OCI-LY3 (cell line): ENCODE measurements around the gene CD300LG.

Source experiments
- H2AFZ ChIP-seq: fragments of 200-600, 300-600 bp; shearing (Covaris generic); 2 replicates; pipeline ENCODE4 v1.6.0; 2014; ENCODE audit warnings: antibody characterized with exemption, low read depth, low read length
- H3K27ac ChIP-seq: fragments of 200-600, 300-600 bp; sonication (generic); 2 replicates; pipeline ENCODE4 v1.5.1; 2014; ENCODE audit warnings: mild to moderate bottlenecking, low read length, moderate library complexity, mixed read lengths
- H3K27me3 ChIP-seq: fragments of 200-600, 300-600 bp; sonication (generic); 2 replicates; pipeline ENCODE4 v1.6.1; 2014; ENCODE audit warnings: low read depth, low read length, mixed read lengths
- H3K36me3 ChIP-seq: fragments of 200-600, 300-600 bp; sonication (generic); replicated peaks from 2 replicates; pipeline ENCODE3; 2014; ENCODE audit warnings: low read depth, low read length, mixed read lengths
- H3K4me1 ChIP-seq: fragments of 300-600, 200-600 bp; sonication (generic); 2 replicates; pipeline ENCODE4 v1.6.1; 2014; ENCODE audit warnings: low read length, mixed read lengths
- H3K4me2 ChIP-seq: fragments of 200-600, 300-600 bp; sonication (generic); 2 replicates; pipeline ENCODE4 v1.6.1; 2014; ENCODE audit warnings: low read length, mixed read lengths
- H3K4me3 ChIP-seq: fragments of 300-600, 200-600 bp; sonication (generic); 2 replicates; pipeline ENCODE4 v1.5.1; 2014; ENCODE audit warnings: antibody characterized with exemption, mild to moderate bottlenecking, low read length, moderate library complexity
- H3K79me2 ChIP-seq: fragments of 300-600, 200-600 bp; shearing (Covaris generic); 2 replicates; pipeline ENCODE4 v1.6.1; 2014; ENCODE audit warnings: mild to moderate bottlenecking, low read length, mixed read lengths
- H3K9ac ChIP-seq: fragments of 300-600, 200-600 bp; shearing (Covaris generic); 2 replicates; pipeline ENCODE4 v1.6.0; 2014; ENCODE audit warnings: mild to moderate bottlenecking, low read length, moderate library complexity
- H3K9me3 ChIP-seq: fragments of 200-600, 300-600 bp; shearing (Covaris generic); 2 replicates; pipeline ENCODE4 v1.6.1; 2014; ENCODE audit warnings: low read length, mixed read lengths; ENCODE audit not compliant: insufficient read depth
- H4K20me1 ChIP-seq: fragments of 200-600, 300-600 bp; sonication (generic); 2 replicates; pipeline ENCODE4 v1.6.1; 2016; ENCODE audit warnings: low read length, mixed read lengths; ENCODE audit not compliant: insufficient read depth
- EZH2phosphoT487 ChIP-seq: fragments of 200-600 bp; shearing (Covaris generic); IDR thresholded peaks from 2 replicates; pipeline ENCODE4 v1.6.1; 2018; ENCODE audit warnings: antibody characterized with exemption, mixed run types, low read depth
- TF ChIP-seq, protein P1 (sequence below): fragments of 200-600, 300-600 bp; sonication (generic); IDR thresholded peaks from 2 replicates; pipeline ENCODE4 v1.5.1; 2014; ENCODE audit warnings: antibody characterized with exemption, low read length, low read depth

The CD300LG gene

DNA sequence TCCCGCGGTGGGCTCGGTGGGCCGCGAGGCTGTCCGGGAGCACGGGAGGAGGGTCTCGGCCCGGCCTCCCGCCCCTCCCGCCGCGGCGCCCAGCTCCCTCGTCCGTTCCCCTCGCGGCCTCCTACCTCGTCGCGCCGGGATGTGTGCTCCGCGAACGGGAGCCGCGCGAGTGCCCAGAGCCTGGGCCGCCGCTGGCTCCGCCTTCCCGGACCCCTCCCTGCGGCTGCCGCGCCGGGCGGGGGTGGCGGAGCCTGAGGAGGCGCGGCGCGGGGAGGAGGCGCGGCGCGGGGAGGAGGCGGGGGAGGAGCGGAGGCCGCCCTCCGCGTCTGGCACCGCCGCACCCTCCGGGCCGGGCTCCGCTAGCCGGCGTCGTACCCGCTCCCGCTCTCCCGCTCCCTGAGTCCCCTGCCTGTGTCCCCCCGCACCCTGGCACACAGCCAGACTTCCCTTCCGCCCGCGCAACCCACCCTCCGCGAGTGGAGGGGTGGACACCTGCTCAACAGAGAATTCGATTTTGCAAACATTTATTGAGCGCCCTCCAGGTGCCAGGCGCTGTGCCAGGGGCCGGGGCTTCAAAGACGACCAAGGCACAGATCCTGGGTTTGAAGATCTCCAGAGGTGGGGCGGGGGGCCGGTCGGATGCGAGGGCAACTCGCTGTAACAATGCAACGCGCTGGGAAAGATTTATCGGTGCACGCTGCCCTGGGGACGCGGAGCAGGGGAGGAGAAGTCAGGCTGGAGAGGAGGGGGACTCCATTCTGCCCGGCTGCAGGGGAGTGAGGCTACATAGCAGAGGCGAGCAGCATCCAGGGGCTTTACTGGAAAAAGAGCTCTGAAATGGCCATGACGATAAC lies 13.8 kb upstream of the CD300LG start, which contains the start of gene MPP3:
Gene MPP3 (minus strand): TSS at position 171 of the 854 bp plus-strand sequence. CDS start 1,240 bp downstream, outside the sequence.
- Histone ChIP-seq H3K36me3 (no peaks in the 10 kb centered on the region), H3K4me1 (peaks cover 8% of the 10 kb centered on the region), H3K79me2 (no peaks in the 10 kb centered on the region), H3K27ac (no peak within 1 kb of the TSS), H3K4me2 (no peak within 1 kb of the TSS), H3K27me3 (peaks cover 5% of the 10 kb centered on the region; the same call in 1 of the 2 replicates), H3K9me3 (no peaks in the 10 kb centered on the region), H3K4me3 (no peak within 1 kb of the TSS), H3K9ac (no peak within 1 kb of the TSS), H4K20me1 (no peaks in the 10 kb centered on the region), H2AFZ (no peak within 1 kb of the TSS)
- TF ChIP-seq, protein P1, sequence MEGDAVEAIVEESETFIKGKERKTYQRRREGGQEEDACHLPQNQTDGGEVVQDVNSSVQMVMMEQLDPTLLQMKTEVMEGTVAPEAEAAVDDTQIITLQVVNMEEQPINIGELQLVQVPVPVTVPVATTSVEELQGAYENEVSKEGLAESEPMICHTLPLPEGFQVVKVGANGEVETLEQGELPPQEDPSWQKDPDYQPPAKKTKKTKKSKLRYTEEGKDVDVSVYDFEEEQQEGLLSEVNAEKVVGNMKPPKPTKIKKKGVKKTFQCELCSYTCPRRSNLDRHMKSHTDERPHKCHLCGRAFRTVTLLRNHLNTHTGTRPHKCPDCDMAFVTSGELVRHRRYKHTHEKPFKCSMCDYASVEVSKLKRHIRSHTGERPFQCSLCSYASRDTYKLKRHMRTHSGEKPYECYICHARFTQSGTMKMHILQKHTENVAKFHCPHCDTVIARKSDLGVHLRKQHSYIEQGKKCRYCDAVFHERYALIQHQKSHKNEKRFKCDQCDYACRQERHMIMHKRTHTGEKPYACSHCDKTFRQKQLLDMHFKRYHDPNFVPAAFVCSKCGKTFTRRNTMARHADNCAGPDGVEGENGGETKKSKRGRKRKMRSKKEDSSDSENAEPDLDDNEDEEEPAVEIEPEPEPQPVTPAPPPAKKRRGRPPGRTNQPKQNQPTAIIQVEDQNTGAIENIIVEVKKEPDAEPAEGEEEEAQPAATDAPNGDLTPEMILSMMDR, result no peak
- no peak for TF ChIP-seq EZH2phosphoT487

DNA sequence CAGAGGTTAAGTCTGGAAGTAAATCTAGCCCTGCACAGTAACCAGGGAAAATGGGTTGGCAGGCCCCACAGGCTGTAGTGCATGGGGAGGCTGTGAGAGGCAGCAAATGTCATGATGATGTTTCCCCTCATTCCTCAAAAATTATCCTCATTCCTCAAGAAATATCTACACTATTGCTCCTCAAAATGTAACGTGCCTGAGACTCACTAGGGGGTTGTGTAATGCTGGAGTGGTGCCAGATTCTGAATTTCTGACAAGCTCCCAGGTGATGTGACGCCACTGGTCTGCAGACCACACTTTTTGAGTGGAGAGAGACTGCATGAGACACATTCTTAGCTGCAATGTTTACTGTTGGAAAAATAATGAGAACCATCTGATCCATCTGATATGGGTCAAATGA lies 12.9 kb upstream of the CD300LG start:
- Histone ChIP-seq H3K27ac (no peak overlapping the region), H3K4me3 (no peak overlapping the region), H3K9ac (no peak overlapping the region), H2AFZ (no peak overlapping the region), H3K9me3 (no peaks in the 10 kb centered on the region), H4K20me1 (no peaks in the 10 kb centered on the region), H3K4me2 (no peak overlapping the region), H3K27me3 (peaks cover 5% of the 10 kb centered on the region; the same call in 1 of the 2 replicates), H3K36me3 (no peaks in the 10 kb centered on the region), H3K79me2 (no peaks in the 10 kb centered on the region), H3K4me1 (peaks cover 8% of the 10 kb centered on the region)
- no peak for TF ChIP-seq EZH2phosphoT487
- TF ChIP-seq, protein P1, result no peak

DNA sequence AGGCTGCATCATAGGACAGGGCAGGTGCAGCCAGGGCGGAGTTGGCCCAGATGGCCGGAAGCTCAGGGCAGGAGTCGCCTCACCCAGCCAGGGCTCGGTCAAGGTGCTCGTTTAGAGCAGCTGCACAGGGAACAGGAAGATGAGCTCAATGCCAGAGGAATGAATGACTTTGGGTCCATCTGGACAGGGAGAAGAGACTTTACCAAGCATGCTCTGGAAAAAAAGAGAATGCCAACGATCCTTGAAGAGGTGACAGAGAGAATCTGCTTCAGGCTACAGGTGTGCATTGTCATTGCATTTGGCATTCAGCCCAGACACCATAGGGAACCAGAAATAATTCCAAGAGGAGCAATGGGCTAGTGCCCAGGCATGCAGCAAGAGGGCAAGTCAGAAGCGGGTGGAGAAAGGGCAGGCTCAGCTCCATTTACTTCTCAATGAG lies 7.3 kb upstream of the CD300LG start:
- Histone ChIP-seq H2AFZ (no peak overlapping the region), H4K20me1 (no peaks in the 10 kb centered on the region), H3K4me3 (no peak overlapping the region), H3K4me1 (no peaks in the 10 kb centered on the region), H3K27ac (no peak overlapping the region), H3K79me2 (no peaks in the 10 kb centered on the region), H3K9ac (no peak overlapping the region), H3K36me3 (no peaks in the 10 kb centered on the region), H3K27me3 (peaks cover 19% of the 10 kb centered on the region; the same call in 1 of the 2 replicates), H3K4me2 (no peak overlapping the region), H3K9me3 (no peaks in the 10 kb centered on the region)
- TF ChIP-seq EZH2phosphoT487, result no peak
- TF ChIP-seq, protein P1, result no peak

DNA sequence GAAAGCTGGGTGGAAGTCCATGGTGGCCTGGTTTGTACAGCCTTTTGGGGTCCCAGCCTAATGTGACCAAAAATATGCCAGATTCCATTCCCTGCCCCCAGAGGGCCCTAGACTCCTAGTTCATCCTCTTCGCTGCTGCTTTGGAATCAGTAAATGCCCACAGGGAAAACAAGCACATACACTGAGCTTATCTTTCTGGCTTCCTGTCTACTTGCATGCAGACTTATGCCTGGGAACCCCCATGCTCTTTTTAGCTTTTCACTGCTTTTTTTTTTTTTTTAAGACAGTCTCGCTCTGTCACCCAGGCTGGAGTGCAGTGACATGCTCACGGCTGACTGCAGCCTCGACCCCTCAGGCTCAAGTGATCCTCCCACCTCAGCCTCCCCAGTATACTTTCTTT lies 6.2 kb upstream of the CD300LG start:
- Histone ChIP-seq H2AFZ (no peak overlapping the region), H3K9me3 (no peaks in the 10 kb centered on the region), H3K36me3 (no peaks in the 10 kb centered on the region), H3K27me3 (peaks cover 19% of the 10 kb centered on the region; the same call in 1 of the 2 replicates), H3K4me3 (no peak overlapping the region), H3K4me2 (no peak overlapping the region), H3K79me2 (no peaks in the 10 kb centered on the region), H3K9ac (no peak overlapping the region), H3K4me1 (no peaks in the 10 kb centered on the region), H4K20me1 (no peaks in the 10 kb centered on the region), H3K27ac (no peak overlapping the region)
- no peak for TF ChIP-seq EZH2phosphoT487
- TF ChIP-seq, protein P1, result peak; percentile 31
